ENCODE measurements around the gene BRD4.

GRCh38 chr19:15291548-15292021 lies 40.8 kb downstream of the BRD4 start:
- no peak for TF ChIP-seq EZH2 (IDR thresholded peaks at IDR 0.05)
- no peak for TF ChIP-seq POLR2AphosphoS5 (IDR thresholded peaks at IDR 0.05; ENCODE audit: borderline replicate concordance, low read depth, low read length)
